Stimulated activated CD4-positive, alpha-beta T cell treated with anti-CD3 and anti-CD28 coated beads, Interleukin-12 subunit alpha, Interleukin-12 subunit beta, amount 100 ng/mL, for 24 hours (primary cell): ENCODE data around the gene MAEA.
"Not testable (repeated sequence)": the region's sequence is repeated elsewhere in the genome, so short reads cannot be mapped to it uniquely, and the experiment has no call there.

Experiments used
- DNase-seq, 2 experiments: peaks; one replicate each; pipeline ENCODE4 v3.0.0-alpha.2; 2020; ENCODE audit warnings: low read depth in 2 of 2

The MAEA gene

GRCh38 chr4:1321486-1321885 lies 31.8 kb downstream of the MAEA start:
- no peak for DNase-seq

- no peak for DNase-seq
These were observed 32.4 kb downstream of the MAEA start for GRCh38 chr4:1321946-1322650.

DNA sequence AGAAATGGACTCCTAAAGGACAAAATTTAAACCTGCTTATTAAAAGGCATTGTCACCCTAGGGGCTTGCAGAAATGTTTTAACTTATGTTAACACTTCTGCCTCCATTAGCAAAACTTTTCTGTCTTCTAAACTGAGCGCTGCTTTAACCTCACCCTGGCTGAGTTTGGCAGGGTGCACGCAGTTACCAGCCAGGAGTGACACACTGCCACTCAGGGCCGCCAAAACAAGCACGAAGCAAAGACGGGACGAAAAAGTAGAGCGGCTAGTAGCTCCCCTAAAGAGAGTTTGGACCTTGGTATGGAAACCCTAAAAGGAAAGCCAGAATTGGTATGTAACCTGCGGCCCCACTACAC lies 33.6 kb downstream of the MAEA start:
- DNase-seq = no peak

GRCh38 chr4:1323635-1324442 lies 34.1 kb downstream of the MAEA start:
- no peak for DNase-seq

GRCh38 chr4:1324443-1325175 lies 34.9 kb downstream of the MAEA start:
- DNase-seq = not testable (repeated sequence)

- no peak for DNase-seq
These were observed 35.4 kb downstream of the MAEA start for GRCh38 chr4:1325176-1325480.

DNA sequence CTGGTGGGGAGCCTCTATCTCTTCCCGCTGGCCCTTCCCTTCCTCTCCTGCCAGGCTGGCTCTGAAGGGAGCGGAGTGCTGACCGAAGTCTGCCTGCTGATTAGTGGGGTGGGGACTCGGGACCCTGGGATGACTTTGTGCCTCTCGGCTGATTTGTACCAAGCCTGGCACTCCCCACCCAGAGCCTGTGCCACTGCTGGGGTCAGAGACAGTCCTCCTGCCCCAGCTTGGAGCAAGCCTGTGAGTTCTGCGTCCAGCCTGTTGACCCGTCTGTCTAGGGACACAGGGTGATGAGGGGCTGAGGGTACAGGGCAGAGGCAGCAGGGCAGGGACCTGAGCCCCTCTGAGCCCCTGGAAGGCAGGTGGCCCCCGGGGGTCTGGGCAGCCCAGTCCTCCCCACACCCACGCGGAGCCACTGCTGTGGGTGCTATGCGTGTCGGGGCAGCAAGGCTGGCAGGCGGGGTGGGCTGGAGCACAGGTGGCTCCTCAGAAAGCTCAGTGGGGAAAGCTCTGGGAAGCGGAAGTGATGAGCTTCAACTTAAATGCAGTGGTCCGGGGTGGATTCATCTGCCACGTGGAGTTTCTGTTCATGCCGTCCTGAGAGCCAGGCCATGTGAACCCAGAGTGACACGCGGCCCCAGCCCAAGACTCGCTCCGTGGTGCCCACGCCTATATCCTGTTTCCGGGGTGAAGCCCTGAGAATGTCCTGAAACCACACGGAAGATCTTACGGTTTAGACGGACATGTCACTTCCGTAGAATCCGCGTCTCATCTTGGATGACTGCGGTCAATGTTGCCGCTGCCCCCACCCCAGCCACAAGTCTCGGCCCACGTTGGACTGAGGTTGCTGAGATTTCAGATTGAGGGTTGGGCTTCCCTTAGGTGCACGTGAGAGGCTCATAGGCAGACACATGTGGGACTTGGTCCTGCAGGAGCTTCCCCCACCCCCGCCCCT lies 36.3 kb downstream of the MAEA start:
- DNase-seq = no peak

DNA sequence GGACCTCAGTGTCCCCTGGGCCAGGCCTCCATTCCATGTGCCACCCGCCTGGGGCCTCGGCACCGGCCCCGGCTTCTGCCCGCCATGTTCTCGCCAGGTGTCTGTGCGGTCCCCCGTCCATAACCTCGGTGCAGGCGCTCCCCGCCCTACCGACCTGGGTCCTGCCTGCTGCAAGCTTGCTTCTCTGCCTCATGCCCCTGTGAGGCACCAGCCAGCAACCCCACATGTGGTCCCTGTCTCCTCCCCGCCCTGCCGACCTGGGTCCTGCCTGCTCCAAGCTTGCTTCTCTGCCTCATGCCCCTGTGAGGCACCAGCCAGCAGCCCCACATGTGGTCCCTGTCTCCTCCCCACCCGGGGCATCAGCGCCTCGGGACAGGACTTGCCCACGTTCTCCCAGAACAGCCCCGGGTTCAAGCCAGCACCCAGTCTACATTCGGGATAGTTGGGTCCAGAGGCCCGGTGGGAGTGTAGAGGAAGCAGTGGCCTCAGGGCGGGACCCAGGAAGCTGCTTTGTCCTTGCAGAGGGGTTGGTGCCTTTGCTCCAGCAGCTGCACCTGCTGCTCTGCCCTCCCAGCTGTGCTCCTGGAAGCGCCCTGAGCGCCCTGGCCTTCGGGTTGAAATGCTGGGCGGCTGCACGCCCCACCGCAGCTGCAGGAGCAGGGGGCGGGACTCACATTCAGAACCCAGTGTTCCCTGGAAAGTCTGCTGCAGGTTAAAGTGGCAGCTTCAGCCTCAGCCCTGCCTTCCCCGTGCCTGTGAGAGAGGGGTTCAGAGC lies 37.2 kb downstream of the MAEA start:
- DNase-seq = no peak

GRCh38 chr4:1327526-1328266 lies 38.0 kb downstream of the MAEA start:
- DNase-seq = no peak

DNA sequence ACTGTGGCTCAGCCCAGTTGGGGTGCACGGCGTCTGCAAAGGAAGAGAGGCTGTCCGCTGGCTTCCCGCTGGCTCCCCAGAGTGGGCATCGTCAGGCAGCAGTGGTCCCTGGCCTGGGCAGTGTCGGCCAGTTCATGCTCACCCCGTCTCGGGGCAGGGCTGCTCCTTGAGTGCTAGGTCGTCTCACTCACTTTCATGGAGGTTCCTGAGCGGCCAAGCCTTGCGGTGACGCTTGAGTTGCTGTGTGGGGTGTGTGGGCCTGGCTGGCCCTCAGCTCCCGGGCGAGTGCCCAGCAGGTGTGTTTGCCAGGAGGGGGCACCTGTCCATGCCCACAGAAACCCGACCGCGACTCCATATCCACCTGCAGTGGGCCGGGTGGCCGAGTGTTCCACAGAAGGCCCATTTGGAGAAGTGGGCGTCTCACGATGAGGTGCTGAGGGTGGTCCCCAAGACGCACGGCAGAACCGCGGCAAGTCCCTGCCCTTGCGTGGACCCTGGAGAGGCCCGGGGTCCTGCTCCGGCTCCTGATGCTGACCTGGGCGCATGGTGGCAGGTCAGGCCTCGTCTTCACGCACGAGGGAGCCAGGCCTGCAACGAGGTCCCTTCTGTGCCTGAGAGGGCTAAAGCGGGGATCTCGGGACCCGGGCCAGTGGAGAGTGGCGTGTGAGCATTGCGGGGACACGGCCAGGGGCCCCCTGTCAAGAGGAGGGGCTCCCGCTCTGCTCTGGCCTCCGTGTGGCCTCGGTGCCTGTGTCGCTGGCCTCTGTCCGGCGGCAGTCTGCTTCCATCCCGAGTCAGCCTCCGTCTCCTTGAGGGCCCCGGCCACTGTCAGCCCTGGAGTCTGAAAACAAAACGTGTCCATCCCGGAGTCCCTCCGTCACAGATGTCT lies 38.8 kb downstream of the MAEA start:
- no peak for DNase-seq

DNA sequence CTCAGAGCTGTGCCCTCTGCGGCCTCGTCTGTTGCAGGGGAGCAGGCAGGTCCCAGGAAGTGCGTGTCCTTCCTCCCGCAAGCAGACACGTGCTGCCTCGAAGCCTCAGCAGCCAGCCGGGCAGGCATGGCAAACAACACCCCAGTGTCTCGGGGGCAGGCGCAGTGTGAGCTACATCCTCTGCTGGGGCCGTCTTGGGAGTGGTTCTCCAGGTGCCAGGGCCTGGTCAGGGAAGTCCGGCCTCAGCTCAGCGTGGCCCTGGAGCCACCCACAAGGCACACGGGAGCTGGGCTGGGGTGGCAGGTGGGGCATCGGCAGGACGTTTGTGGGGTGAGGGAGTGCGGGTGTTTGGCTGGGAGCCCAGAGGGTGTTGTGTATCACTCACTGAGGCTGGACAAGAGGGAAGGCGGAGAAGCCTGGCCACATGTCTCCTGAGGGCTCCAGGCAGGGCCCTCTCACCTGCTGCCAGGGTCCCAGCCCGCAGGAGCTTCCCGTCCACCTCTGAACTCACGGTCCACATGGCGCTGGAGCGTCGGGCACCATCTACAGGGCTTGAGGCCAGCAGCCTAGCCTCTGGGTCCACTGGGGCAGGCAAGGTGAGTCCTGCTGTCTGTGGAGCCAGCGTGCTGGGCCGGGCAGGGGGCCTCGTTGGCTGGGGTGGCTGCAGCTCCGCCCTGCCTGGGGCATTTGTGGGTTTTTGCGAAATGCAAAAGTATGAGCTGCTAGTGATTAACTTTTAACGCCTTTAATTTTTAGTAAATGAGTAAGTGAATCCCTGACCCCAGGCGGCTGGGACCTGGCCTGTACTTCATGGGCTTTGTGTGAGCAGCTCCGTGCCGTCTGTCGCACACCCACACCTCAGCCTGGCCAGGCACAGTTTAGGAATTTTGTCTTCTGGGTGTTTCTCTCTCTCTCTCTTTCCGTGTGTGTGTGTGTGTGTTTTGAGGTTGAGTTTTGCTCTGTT lies 40.0 kb downstream of the MAEA start:
- DNase-seq = no peak

DNA sequence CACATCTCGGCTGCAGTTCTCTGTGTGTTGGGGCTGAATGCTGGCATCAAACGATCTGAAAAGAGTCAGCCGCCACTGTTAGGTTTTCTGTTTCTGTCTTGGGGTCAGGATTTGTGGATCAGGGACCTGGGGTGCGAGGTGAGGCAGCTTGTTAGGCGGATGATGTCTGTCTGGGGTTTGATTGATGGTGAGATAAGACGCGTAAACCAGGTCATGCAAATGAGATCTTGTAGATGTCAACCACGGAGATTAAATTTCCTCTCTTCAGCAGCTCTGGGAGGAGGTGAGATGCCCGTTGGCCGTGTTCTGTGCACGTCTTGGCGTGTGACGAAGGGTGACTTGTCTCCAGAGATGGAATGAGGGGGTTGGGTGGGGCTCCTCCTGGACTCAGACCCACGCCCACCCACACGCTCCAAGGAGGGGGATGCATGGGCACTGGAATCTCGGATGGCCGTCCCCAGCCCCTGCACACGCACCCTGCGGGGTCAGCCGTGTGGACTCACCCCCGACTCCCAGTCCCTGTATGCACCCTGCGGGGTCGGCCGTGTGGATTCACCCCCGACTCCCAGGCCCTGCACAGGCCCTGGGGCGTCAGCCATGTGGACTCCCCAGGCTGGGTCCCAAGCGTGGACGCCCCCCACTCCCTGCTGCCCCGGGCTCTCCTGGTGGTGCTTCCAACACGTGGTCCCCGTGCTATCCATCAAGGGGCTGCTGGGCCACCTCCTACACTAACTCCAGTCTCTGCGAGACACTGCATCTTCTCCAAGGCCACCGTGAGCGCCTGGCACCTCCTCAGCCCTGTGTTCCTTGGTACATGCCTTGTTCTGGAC lies 41.3 kb downstream of the MAEA start:
- DNase-seq = peak; percentile 34 to 50

GRCh38 chr4:1331591-1332353 lies 42.1 kb downstream of the MAEA start:
- DNase-seq = no peak

GRCh38 chr4:1332686-1333085 lies 43.0 kb downstream of the MAEA start:
- DNase-seq = no peak

GRCh38 chr4:1333256-1333655 lies 43.6 kb downstream of the MAEA start:
- no peak for DNase-seq

DNA sequence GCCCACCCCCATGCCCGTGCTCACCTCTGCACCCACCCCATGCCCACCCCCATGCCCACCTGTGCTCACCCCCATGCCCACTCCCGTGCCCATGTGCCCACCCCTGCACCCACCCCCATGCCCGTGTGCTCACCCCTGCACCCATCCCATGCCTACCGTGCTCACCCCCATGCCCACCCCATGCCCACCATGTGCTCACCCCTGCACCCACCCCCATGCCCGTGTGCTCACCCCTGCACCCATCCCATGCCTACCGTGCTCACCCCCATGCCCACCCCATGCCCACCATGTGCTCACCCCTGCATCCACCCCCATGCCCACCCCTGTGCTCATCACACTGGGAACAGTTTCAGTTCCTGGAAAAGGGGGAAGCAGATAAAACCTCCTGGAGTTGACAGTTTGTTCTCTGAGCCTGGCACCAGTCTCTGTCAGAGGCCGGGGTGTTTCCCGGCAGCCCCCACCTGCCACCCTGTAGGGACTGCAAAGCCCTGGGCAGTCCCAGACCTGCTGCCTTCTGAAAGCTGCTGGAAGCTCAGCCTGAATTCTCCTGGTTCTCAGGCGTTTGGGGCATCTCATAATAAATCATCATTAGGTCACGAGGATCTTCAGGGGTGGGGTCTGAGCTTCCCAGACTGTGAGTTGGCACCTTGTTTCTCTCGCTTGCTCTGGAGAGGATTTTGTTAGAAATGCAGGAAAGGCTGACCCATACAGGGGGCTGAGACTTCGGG lies 44.3 kb downstream of the MAEA start:
- DNase-seq = not testable (repeated sequence)
